Measurements from ENCODE around the gene SH2D1B. TPM values are rescaled to one million over a fixed set of nuclear protein-coding genes. Genes with fewer than 3 reads are reported as not detected.

Gene SH2D1B
- total and polyA plus RNA-seq, 2 donors (not counting 3 experiments of a cell fraction or from before 2014, with no cell fraction given) = not detected

GRCh38 chr1:162406811-162407210 is 5.1 kb downstream of the SH2D1B start:
- intact Hi-C loops (cut with micrococcal nuclease) (no loop called here), dilution Hi-C loops (cut with MboI; ENCODE audit: extremely low pct_ligation_motif_present, low sequenced_read_pairs) (no loop called here)
- H3K79me2 ChIP-seq (ENCODE audit: control insufficient read depth, insufficient read depth, low read length) = no peaks in the 10 kb centered on the region
- peaks cover 3% of the 10 kb centered on the region for H3K4me1 ChIP-seq (ENCODE audit: control insufficient read depth, extremely low read depth, insufficient read depth, low read length)
- H3K9ac ChIP-seq (replicated peaks; ENCODE audit: extremely low read depth, insufficient read depth, low read length) = no peak overlapping the region
- H3K4me2 ChIP-seq (ENCODE audit: insufficient read depth, low read length) = no peak overlapping the region
- H3K27ac ChIP-seq (ENCODE audit: insufficient read depth, low read depth, low read length) = no peak overlapping the region
- FAIRE-seq = no peak
- no peak overlapping the region for H3K4me3 ChIP-seq (replicated peaks in 1 of 3; ENCODE audit: insufficient read depth in 1 of 3, low read depth in 1 of 3, low read length in 3 of 3)
- H3K36me3 ChIP-seq (ENCODE audit: control insufficient read depth in 2 of 2, extremely low read depth in 1 of 2, insufficient read depth in 2 of 2, low read length in 2 of 2) = no peaks in the 10 kb centered on the region
- ChIA-PET CTCF (interaction anchor here (0.9 to 1.5 kb wide), 2 partner anchors 8 to 351 kb away, joined by 3 to 4 read pairs; no protein-coding TSS in a partner anchor), POLR2A (no interaction called here)
- no peaks in the 10 kb centered on the region for H3K9me3 ChIP-seq (replicated peaks; ENCODE audit: control insufficient read depth, insufficient read depth, low read length)
- no TSS peak for BruUV-seq (replicated peaks)
- H4K20me1 ChIP-seq (replicated peaks; ENCODE audit: control insufficient read depth, extremely low read depth, insufficient read depth, low read length) = no peaks in the 10 kb centered on the region
- no peak overlapping the region for H2AFZ ChIP-seq (ENCODE audit: low read depth, low read length)
- no peak for DNase-seq (ENCODE audit: low read depth, low spot score)
- no peak for TF ChIP-seq MAX (IDR thresholded peaks at IDR 0.05; ENCODE audit: insufficient read depth, insufficient read length)
- no peak for TF ChIP-seq JUN (IDR thresholded peaks at IDR 0.05; ENCODE audit: borderline replicate concordance, insufficient read depth, insufficient read length, low read depth)
- TF ChIP-seq GATA2 (IDR thresholded peaks at IDR 0.05; ENCODE audit: insufficient read depth, insufficient read length, low read depth, low read length) = no peak
- TF ChIP-seq POLR2A (IDR thresholded peaks at IDR 0.05; ENCODE audit: low read depth, low read length) = no peak
- no peak for TF ChIP-seq EZH2 (IDR thresholded peaks at IDR 0.05; ENCODE audit: borderline replicate concordance, low read depth, low read length, severe bottlenecking)
- no peak for TF ChIP-seq POLR2AphosphoS5 (IDR thresholded peaks at IDR 0.05; ENCODE audit: insufficient read depth, low read depth, low read length)
- TF ChIP-seq CTCF (IDR thresholded peaks at IDR 0.05; ENCODE audit: extremely low read depth in 1 of 2, insufficient read depth in 1 of 2, low read depth in 1 of 2, low read length in 2 of 2) = no peak
- TF ChIP-seq MYC (IDR thresholded peaks at IDR 0.05; ENCODE audit: low read depth, low read length) = no peak
- TF ChIP-seq FOS (IDR thresholded peaks at IDR 0.05; ENCODE audit: borderline replicate concordance, insufficient read depth, low read length) = no peak
- no peaks in the 10 kb centered on the region for H3K27me3 ChIP-seq (ENCODE audit: control insufficient read depth in 2 of 2, insufficient read depth in 2 of 2, low read length in 2 of 2)
- no peaks in the 10 kb centered on the region for H3K9me1 ChIP-seq (replicated peaks; ENCODE audit: control insufficient read depth, extremely low read depth, insufficient read depth, low read length)
